B cell (primary cell): ENCODE data around the gene RHNO1.

Source experiments
- CTCF ChIP-seq: fragments of 200-600 bp; IDR thresholded peaks from one replicate; pipeline ENCODE4 v1.8.0; 2022; ENCODE audit warnings: antibody characterized with exemption, mild to moderate bottlenecking
- EZH2 ChIP-seq: IDR thresholded peaks from 2 replicates; pipeline ENCODE4 v1.6.1; 2012; ENCODE audit warnings: borderline replicate concordance, low read depth, mild to moderate bottlenecking, moderate library complexity, low read length; ENCODE audit not compliant: insufficient read depth, poor library complexity, severe bottlenecking

DNA sequence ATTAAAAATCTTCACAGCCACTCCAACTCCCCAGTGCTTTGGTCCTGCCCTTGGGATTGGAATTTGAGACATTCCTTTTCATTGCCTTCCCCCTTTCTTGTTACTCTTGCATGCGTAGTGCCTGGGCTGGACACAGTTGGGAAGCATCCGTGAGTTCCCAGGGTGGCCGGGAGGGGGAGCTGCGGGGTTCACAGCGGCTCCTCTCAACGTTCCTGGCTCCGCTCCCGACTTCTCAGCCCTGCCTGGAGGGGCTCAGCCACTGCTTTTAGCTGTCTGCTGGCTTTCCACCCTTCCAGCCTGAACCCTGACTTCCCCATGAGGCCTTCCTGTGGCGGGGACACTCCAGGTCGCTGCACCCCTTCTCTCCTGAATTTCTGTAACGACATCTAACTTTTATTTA, 23.4 kb upstream of the RHNO1 start:
- TF ChIP-seq CTCF (peak; percentile 56), EZH2 (no peak)
